Activated effector memory CD4-positive, alpha-beta T cell treated with Interleukin-2 at 50 U/mL for 16 hours (primary cell): ENCODE measurements around the gene TMEM126A.
"Not testable (repeated sequence)": the region's sequence is repeated elsewhere in the genome, so short reads cannot be mapped to it uniquely, and the experiment has no call there.

Source experiments
- DNase-seq: peaks from one replicate; pipeline ENCODE4 v3.0.0-alpha.2; 2020

Gene TMEM126A

DNA sequence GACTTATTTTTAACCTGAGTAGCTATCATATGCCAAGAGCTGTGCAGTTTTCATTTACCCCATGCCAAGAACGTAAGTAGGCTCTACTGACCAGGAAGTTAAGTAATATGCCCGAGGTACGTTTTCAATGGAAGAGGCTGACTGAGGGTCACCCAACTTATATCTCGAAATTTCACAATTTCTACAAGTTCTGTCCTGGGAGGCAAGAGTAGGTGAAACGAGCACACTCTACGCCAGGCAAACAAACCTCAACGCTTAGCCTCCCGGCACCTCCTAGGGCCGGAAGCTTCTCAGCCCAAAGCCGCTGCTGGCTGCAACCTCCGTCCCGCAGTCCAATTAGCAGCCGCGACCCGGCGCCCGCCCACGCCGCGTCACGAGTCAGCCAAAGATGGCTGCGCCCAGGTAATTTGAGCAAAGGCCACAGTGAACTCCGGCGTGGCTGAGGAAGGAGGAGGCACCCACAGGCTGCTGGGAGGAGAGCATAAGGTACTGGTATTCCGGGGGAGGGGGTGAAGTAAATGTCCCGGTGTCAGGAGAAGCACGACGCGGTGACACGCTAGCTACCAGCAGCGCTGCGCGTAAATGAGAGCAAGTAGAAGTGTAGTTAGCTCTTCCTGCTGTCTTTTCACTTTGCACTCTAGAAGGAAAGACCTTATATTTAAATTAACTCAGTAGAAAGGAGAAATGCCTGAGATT lies at the start of gene TMEM126A:
Gene TMEM126A (plus strand): TSS at position 364 of the 696 bp plus-strand sequence. CDS start 2,289 bp downstream, outside the sequence.
- DNase-seq, result peak; percentile 85

DNA sequence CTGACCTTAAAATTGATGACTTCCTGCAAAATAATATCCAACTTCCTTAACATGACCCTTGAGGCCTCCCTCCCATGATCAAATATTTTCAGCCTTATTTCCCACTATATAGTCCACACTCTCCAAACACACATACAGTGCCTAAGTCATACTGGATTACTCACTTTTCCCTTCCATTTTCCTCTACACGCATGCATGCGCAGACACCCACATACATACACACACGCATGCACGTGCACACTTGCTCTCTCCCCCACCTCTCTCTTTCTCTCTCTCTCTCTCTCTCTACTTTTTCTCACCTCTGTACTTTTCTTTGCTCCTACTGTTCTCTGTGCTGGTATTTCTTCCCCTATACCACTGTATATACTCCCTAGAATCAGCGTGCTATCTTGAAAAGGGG lies 48.7 kb upstream of the TMEM126A start:
- no peak for DNase-seq

DNA sequence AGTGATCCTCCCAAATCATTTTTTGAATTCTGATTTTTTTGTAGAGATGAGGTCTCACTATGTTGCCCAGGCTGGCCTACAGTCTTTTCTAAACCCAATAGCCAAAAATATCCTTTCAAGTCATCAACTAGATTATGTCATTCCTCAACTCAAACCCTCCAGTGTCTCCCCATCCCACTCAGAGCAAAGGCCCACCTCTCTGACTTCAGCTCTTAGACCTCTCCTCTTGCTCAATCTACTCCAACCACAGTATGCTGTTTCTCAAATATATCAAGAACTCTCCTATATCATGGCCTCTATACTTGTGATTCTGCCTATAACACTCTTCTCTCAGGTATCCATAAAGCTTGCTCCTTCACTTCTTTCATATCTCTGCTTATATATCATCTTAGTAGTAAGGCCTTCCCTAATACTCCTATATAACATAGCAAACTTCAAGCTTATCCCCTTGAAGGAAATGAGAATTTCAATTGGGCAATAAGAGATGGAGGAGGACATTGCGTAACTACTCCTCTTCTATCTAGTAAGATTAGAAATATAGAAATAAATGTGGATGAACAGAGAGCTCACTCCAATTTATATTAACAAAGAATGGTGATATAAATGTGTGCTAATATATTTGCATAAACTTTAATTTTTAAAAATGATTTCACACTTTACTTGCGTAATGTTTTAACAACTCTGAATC lies 45.1 kb upstream of the TMEM126A start:
- no peak for DNase-seq

DNA sequence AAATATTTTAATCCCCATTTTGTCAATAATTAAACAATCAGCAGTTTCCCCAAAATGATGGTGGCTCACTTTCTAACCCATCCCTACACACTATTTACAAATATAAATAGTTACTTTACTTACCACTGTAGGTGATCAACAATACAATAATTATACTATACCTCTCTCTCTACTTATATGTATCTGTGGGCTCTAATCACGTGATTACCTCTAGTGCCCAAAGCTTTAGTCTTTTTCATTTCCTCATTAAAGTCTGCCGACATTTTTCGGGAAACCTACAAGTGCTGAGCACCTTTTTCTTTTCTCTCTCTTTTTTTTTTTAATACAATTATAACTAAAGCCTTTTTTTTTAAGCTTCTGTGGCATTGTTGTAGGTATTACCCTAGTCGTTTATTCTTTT lies 44.5 kb upstream of the TMEM126A start:
- no peak for DNase-seq

DNA sequence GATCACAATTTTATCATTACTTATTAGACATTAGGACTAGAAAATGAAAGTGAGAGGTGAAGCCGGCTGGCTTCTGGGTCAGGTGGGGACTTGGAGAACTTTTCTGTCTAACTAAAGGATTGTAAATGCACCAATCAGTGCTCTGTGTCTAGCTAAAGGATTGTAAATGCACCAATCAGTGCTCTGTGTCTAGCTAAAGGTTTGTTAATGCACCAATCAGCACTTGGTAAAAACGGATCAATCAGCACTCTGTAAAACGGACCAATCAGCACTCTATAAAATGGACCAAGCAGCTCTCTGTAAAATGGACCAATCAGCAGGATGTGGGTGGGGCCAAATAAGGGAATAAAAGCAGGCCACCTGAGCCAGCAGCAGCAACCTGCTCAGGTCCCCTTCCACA lies 41.5 kb upstream of the TMEM126A start:
- DNase-seq, result not testable (repeated sequence)

DNA sequence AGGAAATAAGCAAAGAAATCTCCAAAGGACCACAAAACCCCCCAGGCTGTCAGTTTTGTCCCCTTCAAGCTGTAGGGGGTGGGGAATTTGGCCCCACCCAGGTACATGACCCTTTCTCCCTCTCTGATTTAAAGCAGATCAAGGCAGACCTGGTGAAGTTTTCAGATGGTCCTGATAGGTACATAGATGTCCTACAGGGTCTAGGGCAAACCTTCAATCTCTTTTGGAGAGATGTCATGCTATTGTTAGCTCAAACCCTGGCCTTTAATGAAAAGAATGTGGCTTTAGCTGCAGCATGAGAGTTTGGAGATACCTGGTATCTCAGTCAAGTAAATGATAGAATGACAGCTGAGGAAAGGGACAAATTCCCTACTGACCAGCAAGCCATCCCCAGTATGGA lies 39.1 kb upstream of the TMEM126A start:
- DNase-seq, result not testable (repeated sequence)

DNA sequence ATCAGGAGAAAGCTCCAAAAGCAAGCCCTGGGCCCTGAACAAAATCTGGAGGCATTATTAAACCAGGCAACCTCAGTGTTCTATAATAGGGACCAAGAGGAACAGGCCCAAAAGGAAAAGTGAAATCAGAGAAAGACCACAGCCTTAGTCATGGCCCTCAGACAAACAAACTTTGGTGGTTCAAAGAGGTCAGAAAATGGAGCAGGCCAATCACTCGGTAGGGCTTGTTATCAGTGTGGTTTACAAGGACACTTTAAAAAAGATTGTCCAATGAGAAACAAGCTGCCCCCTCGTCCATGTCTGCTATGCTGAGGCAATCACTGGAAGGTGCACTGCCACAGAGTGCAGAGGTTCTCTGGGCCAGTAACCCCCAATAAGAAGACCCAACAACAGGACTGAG lies 38.5 kb upstream of the TMEM126A start:
- DNase-seq, result not testable (repeated sequence)

DNA sequence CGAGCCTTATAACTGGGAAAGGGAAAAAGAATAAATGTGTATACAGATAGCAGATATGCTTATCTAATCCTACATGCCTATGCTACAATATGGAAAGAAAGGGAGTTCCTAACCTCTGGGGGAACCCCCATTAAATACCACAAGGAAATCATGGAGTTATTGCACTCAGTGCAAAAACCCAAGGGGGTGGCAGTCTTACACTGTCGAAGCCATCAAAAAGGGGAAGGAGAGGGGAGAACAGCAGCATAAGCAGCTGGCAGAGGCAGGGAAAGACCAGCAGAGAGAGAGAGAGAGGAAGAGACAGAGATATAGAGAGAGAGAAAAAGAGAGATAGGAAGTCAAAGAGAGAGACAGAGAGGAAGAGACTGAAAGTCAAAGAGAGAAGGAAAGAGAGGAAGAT lies 36.1 kb upstream of the TMEM126A start:
- DNase-seq, result not testable (repeated sequence)

DNA sequence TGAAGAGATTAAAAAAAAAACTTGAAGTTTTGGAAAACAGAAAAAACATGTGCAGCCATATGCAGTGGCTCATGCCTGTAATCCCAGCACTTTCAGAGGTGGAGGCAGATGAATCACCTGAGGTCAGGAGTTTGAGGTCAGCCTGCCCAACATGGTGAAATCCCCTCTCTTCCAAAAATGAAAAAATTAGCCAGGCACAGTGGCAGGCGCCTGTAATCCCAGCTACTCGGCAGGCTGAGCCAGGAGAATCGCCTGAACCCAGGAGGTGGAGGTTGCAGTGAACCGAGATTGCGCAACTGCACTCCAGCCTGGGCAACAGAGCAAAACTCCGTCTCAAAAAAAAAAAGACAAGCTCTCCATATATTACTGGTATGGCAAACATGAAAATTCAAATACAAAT lies 28.3 kb upstream of the TMEM126A start:
- no peak for DNase-seq

DNA sequence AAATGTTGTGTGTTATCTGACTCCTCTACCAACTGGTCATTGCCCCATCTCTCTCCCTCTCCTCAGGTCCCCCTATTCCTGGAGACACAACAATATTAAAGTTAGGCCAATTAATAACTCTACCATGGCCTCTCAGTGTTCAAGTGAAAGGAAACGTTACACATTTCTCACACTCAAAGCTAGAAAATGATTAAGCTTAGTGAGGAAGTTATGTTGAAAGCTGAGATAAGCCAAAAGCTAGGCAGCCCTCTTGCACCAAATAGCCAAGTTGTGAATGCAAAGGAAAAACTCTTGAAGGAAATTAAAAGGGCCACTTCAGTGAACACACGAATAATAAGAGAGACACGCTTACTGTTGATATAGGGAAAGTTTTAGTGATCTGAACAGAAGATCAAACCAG lies 27.5 kb upstream of the TMEM126A start:
- DNase-seq, result no peak

DNA sequence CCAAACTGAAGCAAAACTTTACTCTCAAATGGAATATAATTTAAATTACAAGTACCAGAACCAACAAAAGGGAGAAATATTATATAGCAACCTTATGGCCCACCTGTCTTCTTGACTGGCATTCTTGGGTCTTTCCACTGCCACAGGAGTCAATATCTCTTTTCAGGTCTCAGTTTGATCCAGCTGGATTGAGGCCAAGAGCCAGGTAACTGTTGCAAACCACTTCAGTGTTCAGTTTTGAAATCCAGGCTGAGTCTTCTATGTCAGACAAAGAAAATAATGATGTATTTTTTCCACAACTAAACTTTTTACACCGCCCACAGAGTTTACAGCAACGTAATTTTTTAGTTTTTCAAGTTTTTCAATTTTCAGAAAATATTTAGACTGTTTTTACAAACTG lies 21.3 kb upstream of the TMEM126A start:
- DNase-seq, result no peak

DNA sequence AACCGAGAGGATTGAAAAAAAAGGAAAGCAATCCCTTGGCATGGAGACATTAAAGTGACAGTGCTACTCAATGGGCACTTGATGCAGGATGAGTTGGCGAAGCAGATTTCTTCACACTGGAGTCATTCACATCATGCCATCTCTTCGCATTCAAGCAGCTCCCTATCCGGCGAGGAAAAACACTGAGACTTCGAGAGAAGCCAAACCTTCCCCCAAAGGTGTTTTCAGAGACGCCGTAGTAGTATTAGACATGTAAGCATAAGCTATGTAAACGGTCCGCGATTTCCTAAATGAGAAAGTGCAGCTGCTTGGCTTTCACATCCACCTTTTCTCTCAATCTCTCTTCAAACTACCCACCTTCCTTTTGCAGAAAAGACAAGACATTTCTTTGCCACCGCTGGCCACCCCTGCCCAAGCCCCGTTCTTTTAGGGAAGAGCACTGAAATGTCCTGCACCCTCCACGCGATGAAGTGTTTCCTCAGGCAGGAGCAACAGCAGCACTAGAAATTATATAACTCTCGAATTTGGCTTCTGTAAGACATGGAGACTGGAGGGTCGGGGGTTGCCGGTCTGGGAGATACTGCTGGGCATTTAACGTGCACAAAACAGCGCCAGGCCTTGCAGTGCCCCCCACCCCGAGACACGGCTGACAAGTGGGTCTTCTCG lies 20.3 kb upstream of the TMEM126A start, which contains the start of gene DLG2:
Gene DLG2 (minus strand): TSS at position 13 of the 666 bp plus-strand sequence.
- no peak for DNase-seq

DNA sequence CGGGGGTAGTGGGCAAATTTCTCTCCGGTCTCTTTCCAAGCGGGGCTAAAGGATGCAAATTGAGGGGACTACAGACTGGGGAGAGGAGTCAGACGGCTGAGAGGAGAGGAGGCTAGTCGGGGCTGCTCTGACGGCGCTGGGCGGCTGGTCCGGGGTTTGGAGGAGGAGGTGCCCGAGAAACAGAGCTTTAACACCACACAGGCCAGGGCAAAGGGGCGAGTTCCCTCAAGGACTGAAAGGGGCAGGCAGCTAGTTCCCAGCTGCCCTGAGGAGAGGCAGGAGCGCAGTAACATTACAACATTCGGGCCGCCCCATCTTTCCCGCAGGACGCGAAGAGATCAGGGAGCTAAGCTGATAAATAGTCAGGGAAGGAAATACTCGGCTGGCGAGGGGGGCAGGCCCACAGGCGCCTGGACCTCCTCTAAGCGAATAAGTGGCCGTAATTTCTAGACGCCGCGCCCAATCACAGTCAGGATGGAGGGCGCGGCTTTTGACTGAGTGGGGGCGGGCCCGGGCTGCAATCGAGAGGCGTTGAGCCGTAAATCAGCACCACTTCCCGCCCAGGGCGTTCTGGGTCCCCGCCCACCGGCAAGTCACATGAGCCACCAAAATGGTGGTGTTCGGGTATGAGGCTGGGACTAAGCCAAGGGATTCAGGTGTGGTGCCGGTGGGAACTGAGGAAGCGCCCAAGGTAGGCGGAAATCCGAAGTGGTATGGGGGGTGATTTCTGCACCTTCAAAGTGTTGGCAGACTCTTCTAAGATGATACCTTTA lies 19.6 kb upstream of the TMEM126A start, which contains the start of gene TMEM126B:
Gene TMEM126B (plus strand): TSS at position 596 of the 773 bp plus-strand sequence. CDS start 15 bp downstream, at position 611.
- peak; percentile 94 for DNase-seq

DNA sequence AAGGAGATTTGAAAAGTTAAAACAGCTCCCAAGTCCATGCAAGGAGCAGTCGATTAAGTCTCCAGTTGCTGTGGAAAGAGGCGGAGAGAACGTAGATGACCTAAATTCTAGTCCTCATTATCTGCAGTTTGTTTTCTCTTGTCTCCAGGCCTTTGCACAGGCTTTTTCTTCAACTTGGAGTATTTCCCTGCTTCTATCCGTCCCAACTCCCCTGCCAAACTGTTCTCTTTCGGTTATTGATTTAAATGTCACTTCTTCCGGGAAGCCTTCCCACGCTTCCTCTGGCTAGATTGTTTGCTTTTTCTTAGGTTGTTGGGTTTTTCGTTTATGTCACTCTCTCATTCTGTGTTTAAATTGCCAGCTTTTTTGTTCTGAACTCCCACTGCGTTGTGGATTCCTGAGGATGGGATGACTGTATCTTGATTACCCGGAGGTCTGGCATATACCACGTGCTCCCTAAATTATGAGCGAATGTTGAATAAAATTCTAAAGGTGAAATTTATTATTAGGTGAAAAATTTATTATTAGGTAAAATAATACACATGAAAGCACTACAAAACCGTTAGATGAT lies 18.9 kb upstream of the TMEM126A start:
- no peak for DNase-seq

DNA sequence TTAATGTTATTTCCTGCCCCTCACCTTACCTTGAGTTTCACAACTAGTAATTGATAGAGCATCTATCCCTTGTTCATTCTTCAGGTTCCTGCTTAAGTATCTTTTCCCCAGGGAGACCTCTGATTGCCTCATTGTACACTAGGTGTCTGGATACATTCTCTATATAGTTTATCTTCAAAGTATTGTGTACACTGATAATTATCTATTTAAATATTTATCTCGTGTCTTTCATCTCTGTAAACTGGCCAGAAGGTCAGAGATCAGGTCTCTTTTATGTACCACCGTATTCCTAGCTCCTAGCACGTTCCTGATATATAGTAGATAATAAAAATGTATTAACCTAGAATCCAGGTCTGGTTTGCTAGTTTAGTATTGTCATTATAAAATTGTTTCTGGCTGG lies 13.0 kb upstream of the TMEM126A start:
- no peak for DNase-seq

DNA sequence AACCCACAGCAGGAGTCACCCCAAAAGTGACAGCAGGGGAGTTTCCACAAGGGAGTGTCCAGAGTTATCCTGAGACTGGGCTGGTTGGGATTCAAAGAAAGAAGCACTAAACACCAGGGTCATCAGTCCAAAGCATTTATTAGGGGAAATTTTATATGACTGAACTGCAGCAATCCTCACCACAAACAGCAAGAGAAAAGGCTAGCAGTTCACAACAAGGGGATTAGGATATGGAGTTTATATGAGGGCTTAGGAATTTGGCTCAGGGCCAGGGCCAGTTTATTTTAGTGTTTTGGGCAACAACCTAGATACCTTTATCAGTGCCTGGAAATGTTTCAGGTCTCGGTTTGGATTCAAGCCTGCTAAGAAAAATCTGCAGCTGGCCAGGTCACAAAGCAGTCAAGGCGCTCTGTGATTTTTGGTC lies 4.6 kb upstream of the TMEM126A start:
- no peak for DNase-seq

DNA sequence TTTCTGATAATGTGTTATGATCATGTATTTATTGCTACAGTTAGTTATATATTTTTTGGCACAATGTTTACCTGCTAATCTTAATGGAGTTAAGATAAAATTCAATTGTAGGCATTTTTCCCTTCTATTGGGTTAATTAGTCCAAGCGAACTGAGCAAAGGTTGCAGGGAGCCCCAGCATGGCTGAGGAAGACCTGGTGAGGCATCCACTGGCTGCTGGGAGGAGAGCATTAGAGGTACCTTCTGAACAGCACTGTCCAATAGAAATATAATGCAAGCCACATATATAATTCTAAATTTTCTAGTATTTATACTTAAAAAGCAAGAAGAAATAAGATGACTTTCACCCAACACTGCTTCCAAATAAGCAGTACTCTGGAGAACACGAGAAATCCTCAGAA lies 689 bp upstream of the TMEM126A start:
- DNase-seq, result no peak

DNA sequence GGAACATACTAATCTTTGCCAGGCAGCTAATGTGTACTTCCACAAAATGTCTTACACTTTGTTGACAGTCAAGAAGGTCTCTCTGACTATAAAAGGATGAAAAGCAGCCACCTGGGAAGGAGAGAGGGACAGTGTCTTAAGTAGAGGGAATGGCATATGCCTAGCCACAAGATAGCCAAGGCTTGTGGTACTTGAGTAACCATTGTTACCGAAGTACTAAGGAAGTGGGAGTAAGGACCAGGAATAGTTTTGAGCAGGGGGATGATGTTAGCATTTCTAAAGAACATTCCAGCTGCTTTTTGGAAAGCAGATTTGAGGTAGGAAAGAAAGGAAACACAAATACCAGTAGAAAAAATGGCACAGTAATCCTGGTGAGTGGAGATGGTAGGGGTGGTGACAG lies 3.4 kb downstream of the TMEM126A start:
- no peak for DNase-seq

DNA sequence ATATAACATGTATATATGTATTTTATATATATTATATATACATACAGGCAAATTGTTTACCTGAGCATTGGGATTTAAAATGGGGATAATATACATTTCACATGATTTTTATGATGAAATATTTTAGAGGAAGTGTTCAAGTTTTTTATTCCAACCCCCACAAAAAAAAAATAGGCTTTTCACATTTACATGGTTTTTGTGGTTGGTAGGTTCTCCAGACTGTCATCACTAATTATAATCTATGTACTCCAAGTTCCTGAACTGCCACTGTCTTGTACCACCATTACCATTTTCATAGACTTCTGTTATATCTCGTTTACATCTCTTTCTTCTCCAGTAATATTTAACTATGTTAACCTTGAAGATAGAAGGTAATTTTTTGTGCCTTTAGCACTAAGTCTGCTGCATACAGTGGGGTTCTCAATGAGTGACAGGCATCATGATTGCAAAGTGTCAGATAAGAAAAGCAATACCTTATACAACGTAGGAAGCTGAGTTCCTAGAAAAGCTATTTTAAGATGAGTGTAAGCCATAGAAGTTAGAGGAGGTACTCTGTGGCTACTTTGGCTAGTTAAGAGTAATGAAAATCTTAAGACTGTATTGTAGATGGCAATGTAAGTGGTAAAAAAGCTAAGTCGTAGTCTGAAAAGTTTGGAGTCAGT lies 5.2 kb downstream of the TMEM126A start:
- no peak for DNase-seq

DNA sequence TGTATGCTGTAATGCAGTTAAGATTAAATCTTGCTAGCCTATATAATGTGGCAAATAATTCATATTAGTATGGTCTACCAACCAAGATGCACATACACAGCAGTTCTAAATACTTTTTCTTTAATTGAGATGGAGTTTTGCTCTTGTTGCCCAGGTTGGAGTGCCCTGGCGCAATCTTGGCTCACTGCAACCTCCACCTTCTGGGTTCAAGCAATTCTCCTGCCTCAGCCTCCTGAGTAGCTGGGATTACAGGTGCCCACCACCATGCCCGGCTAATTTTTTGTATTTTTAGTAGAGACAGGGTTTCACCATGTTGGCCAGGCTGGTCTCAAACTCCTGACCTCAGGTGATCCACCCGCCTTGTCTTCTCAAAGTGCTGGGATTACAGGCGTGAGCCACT lies 6.6 kb downstream of the TMEM126A start:
- DNase-seq, result not testable (repeated sequence)

DNA sequence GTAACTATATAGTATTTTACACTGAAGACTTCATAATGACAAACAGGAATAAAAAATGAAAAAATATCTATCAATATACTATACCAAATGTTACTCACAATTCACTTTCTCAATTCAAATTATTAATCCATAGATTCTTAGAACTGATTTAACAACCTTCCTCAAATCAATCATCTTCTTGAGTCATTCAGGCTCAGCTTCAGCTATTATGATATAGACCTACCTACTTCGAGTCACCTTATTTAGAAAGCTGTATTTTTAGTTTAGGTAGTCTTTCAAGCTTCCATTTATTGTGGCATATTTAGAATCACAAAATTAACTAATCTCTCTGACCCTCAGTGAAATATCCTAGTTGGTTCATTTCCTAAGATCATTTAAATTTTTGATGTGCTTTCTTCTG lies 9.0 kb downstream of the TMEM126A start:
- DNase-seq, result no peak

DNA sequence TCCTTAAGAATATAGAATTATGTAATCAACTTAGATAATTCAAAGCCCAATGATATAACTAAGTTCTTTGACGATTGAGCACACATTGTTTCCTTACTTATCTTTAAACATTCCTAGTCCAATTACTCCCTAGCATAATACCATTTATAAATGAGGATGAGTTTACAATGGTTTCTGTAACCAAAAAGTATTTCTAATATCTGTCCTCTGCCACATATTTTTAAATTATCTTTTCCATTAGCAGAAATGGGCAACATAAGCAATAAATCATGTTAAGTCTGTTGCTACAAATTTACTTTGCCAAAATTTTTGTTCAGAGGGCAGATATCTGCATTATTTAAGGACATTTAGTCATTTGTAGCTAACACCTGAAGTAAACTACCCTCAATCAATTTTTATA lies 10.4 kb downstream of the TMEM126A start:
- DNase-seq, result no peak
